GM12872 (cell line): ENCODE data around the gene FAM3D.

Experiments
- CTCF ChIP-seq: IDR thresholded peaks from 3 replicates; pipeline ENCODE4 v1.5.1; 2011; ENCODE audit warnings: low read depth, mild to moderate bottlenecking, low read length, moderate library complexity; ENCODE audit not compliant: insufficient read depth

The FAM3D gene

DNA sequence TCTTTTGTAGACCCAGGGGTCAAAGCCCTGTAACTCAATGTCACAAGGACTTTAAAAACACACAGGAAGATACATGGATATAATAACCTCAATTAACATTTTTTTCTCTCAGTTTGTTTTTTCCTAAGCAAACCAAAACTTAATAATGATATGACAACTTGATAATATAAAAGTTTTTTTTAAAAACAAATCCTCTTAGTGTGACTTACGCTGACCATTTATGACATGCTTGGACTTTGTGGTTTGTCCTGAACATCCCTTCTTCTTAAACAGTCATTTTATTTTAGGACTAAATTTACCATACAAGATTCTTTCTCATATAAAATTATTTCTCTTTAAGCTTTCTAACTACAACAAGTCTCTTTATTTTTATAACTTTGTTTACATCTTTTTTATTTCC lies 25.4 kb upstream of the FAM3D start:
- TF ChIP-seq CTCF, result no peak

GRCh38 chr3:58690490-58690889 lies 23.9 kb upstream of the FAM3D start:
- no peak for TF ChIP-seq CTCF

- no peak for TF ChIP-seq CTCF
These were observed 22.0 kb upstream of the FAM3D start for GRCh38 chr3:58688574-58688973.

GRCh38 chr3:58686847-58687246 lies 20.3 kb upstream of the FAM3D start:
- no peak for TF ChIP-seq CTCF

- no peak for TF ChIP-seq CTCF
These were observed 19.1 kb upstream of the FAM3D start for GRCh38 chr3:58685641-58686040.

- no peak for TF ChIP-seq CTCF
These were observed 16.9 kb upstream of the FAM3D start for GRCh38 chr3:58683466-58683865.

DNA sequence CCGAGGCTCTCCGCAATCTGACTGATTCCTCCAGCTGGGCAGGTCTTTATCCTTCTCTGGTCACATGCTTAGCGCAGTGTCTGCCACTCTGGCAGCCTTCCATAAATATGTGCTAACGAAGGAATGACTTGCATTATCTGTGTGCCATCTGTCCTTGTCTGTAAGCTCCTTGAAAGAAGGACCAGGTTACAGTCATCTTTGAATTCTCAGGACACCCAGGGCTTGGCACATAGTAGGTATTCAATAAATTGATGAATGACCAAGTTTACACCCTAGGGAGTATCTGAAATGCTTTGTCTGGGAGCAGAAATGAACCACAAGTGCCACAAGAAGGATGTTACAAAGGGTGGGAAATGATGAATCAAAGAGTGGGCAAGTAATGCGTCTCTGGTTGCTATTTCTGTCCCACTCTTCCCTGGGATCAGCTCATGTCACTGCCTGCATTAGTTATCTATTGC lies 16.5 kb upstream of the FAM3D start:
- TF ChIP-seq CTCF, result no peak

DNA sequence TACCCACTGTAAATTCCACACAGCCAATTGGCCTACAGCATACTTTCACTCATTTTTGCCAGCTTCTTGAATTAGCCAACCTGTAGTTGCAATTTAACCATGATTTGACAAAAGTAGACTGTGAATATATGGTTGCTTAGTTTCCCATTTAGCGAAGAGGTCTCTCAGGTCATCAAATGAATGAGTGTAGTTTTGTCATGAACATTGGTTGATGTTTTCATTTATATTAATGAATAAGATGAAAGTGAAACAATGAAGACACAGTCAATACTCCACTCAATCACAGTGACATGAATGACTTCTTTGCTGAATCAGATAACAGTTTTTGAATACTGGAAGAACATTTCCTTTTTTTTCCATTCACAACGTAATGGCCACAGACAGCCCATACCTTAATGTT lies 15.3 kb upstream of the FAM3D start:
- TF ChIP-seq CTCF, result no peak
